GM21529 (cell line): ENCODE data around the gene DDAH2.
"Not testable (repeated sequence)": the region's sequence is repeated elsewhere in the genome, so short reads cannot be mapped to it uniquely, and the experiment has no call there.

ENCODE experiments used
- ATAC-seq: cut with Tn5 transposase; IDR thresholded peaks from one replicate; pipeline ENCODE4 v1.9.1; 2021; ENCODE audit not compliant: unreplicated experiment

DDAH2 gene

GRCh38 chr6:31715022-31715958, 13.8 kb downstream of the DDAH2 start, which contains the start of gene LY6G6D:
Gene LY6G6D, plus strand, starts transcription at chr6:31715348. Its CDS starts 8 bp downstream, at chr6:31715356.
- no peak for ATAC-seq

- no peak for ATAC-seq
Observed at GRCh38 chr6:31713991-31714684, 15.0 kb downstream of the DDAH2 start.

GRCh38 chr6:31713465-31713864, 15.6 kb downstream of the DDAH2 start:
- ATAC-seq, result no peak

- ATAC-seq, result no peak
Observed at GRCh38 chr6:31712296-31712695, 16.8 kb downstream of the DDAH2 start.

- ATAC-seq, result no peak
Observed at GRCh38 chr6:31711233-31711632, 17.9 kb downstream of the DDAH2 start.

- ATAC-seq, result no peak
Observed at GRCh38 chr6:31710523-31711219, 18.4 kb downstream of the DDAH2 start.

GRCh38 chr6:31709157-31709556, 19.9 kb downstream of the DDAH2 start:
- ATAC-seq, result not testable (repeated sequence)

- no peak for ATAC-seq
Observed at GRCh38 chr6:31708224-31708623, 20.9 kb downstream of the DDAH2 start.

GRCh38 chr6:31707701-31708100, 21.4 kb downstream of the DDAH2 start:
- ATAC-seq, result no peak

GRCh38 chr6:31706599-31706998, 22.5 kb downstream of the DDAH2 start, which contains the start of gene LY6G6F:
Gene LY6G6F, plus strand, starts transcription at chr6:31706866. Its CDS starts 41 bp downstream, at chr6:31706907.
- ATAC-seq, result no peak

- no peak for ATAC-seq
Observed at GRCh38 chr6:31705931-31706330, 23.2 kb downstream of the DDAH2 start.

GRCh38 chr6:31702819-31703716, 26.0 kb downstream of the DDAH2 start, which contains the start of gene ABHD16A:
Gene ABHD16A, minus strand, starts transcription at chr6:31703324. Its CDS starts 43 bp downstream, at chr6:31703281.
- ATAC-seq, result peak; percentile 91

GRCh38 chr6:31702405-31702818, 26.7 kb downstream of the DDAH2 start:
- no peak for ATAC-seq

- no peak for ATAC-seq
Observed at GRCh38 chr6:31701666-31702404, 27.3 kb downstream of the DDAH2 start.

- ATAC-seq, result no peak
Observed at GRCh38 chr6:31700740-31701401, 28.2 kb downstream of the DDAH2 start.

GRCh38 chr6:31697555-31697954, 31.5 kb downstream of the DDAH2 start:
- ATAC-seq, result no peak

GRCh38 chr6:31693535-31693934, 35.6 kb downstream of the DDAH2 start:
- no peak for ATAC-seq

- ATAC-seq, result no peak
Observed at GRCh38 chr6:31692886-31693285, 36.2 kb downstream of the DDAH2 start.

GRCh38 chr6:31692353-31692752, 36.7 kb downstream of the DDAH2 start:
- ATAC-seq, result no peak
